Stimulated activated CD8-positive, alpha-beta memory T cell treated with anti-CD3 and anti-CD28 coated beads, Interleukin-4, amount 100 ng/mL, for 1 hour (primary cell): ENCODE results near the gene SRSF3.
"Not testable (repeated sequence)": the region's sequence is repeated elsewhere in the genome, so short reads cannot be mapped to it uniquely, and the experiment has no call there.

Experiments
- DNase-seq, 2 donors: peaks; one replicate each; pipeline ENCODE4 v3.0.0-alpha.2; 2020; ENCODE audit warnings: low read depth in 2 of 2, low spot score in 1 of 2

The SRSF3 gene

GRCh38 chr6:36643977-36644376 lies 49.8 kb downstream of the SRSF3 start:
- DNase-seq, result no peak

GRCh38 chr6:36649086-36649485 lies 54.9 kb downstream of the SRSF3 start:
- no peak for DNase-seq

GRCh38 chr6:36649701-36650484 lies 55.7 kb downstream of the SRSF3 start:
- DNase-seq, result no peak

- DNase-seq, result no peak
Observed at GRCh38 chr6:36650848-36651478, 56.8 kb downstream of the SRSF3 start.

- no peak for DNase-seq
Observed at GRCh38 chr6:36651659-36652379, 57.7 kb downstream of the SRSF3 start.

GRCh38 chr6:36654469-36654868 lies 60.3 kb downstream of the SRSF3 start:
- not testable (repeated sequence) for DNase-seq
